ENCODE measurements around the gene ACR.
A peak's percentile ranks its signal among the peaks of the same experiment; 100 is the strongest.

ACR gene

GRCh38 chr22:50717709-50718351 is 20.2 kb upstream of the ACR start:
- TF ChIP-seq CTCF (IDR thresholded peaks at IDR 0.05; ENCODE audit: insufficient read depth, low read depth, low read length, missing control alignments), result no peak
- no peak for DNase-seq (ENCODE audit: low read depth)
- no peak overlapping the region for H3K4me3 ChIP-seq (ENCODE audit: low read length)

- no peak for TF ChIP-seq CTCF (IDR thresholded peaks at IDR 0.05; ENCODE audit: insufficient read depth, low read depth, low read length, missing control alignments)
- DNase-seq (ENCODE audit: low read depth), result no peak
- no peak overlapping the region for H3K4me3 ChIP-seq (ENCODE audit: low read length)
These were observed 19.7 kb upstream of the ACR start for GRCh38 chr22:50718352-50718709.

- TF ChIP-seq CTCF (IDR thresholded peaks at IDR 0.05; ENCODE audit: insufficient read depth, low read depth, low read length, missing control alignments), result no peak
- DNase-seq (ENCODE audit: low read depth), result no peak
- H3K4me3 ChIP-seq (ENCODE audit: low read length), result no peak overlapping the region
These were observed 18.1 kb upstream of the ACR start for GRCh38 chr22:50719814-50720300.

- DNase-seq (ENCODE audit: low read depth), result peak; percentile 43
- no peak for TF ChIP-seq CTCF (IDR thresholded peaks at IDR 0.05; ENCODE audit: insufficient read depth, low read depth, low read length, missing control alignments)
- no peak overlapping the region for H3K4me3 ChIP-seq (ENCODE audit: low read length)
These were observed 17.4 kb upstream of the ACR start for GRCh38 chr22:50720301-50721256.

GRCh38 chr22:50721257-50721844 is 16.7 kb upstream of the ACR start:
- H3K4me3 ChIP-seq (ENCODE audit: low read length), result no peak overlapping the region
- no peak for DNase-seq (ENCODE audit: low read depth)
- no peak for TF ChIP-seq CTCF (IDR thresholded peaks at IDR 0.05; ENCODE audit: insufficient read depth, low read depth, low read length, missing control alignments)

GRCh38 chr22:50722048-50722701 is 15.8 kb upstream of the ACR start:
- no peak for DNase-seq (ENCODE audit: low read depth)
- H3K4me3 ChIP-seq (ENCODE audit: low read length), result no peak overlapping the region
- no peak for TF ChIP-seq CTCF (IDR thresholded peaks at IDR 0.05; ENCODE audit: insufficient read depth, low read depth, low read length, missing control alignments)

All from epithelial cell of esophagus (primary cell).